Measurements from ENCODE around the gene PACSIN1. TPM values are rescaled to one million over a fixed set of nuclear protein-coding genes. Genes with fewer than 3 reads are reported as not detected.
"Not testable (repeated sequence)": the region's sequence is repeated elsewhere in the genome, so short reads cannot be mapped to it uniquely, and the experiment has no call there.

The PACSIN1 gene
- polyA plus RNA-seq, 1 donor (not counting 4 experiments of a cell fraction or from before 2014, with no cell fraction given): not detected

- no peaks in the 10 kb centered on the region for H3K79me2 ChIP-seq (ENCODE audit: control insufficient read depth, insufficient read depth, low read length)
- TF ChIP-seq CTCF (optimal IDR thresholded peaks at IDR 0.05 in 1 of 3, IDR thresholded peaks at IDR 0.05 in 1 of 3, conservative IDR thresholded peaks at IDR 0.05 in 1 of 3; ENCODE audit: extremely low read depth in 1 of 3, insufficient read depth in 2 of 3, low read length in 3 of 3) (no peak), EZH2 (IDR thresholded peaks at IDR 0.05; ENCODE audit: low read length) (no peak)
- DNase-seq (ENCODE audit: low read depth, low spot score) (no peak), FAIRE-seq (no peak)
- H3K9me1 ChIP-seq (ENCODE audit: control insufficient read depth, extremely low read depth, insufficient read depth, low read length): no peaks in the 10 kb centered on the region
- no peaks in the 10 kb centered on the region for H3K36me3 ChIP-seq (ENCODE audit: control insufficient read depth in 2 of 2, extremely low read depth in 1 of 2, insufficient read depth in 2 of 2, low read length in 2 of 2)
- no peak overlapping the region for H3K4me2 ChIP-seq (ENCODE audit: control insufficient read depth, extremely low read depth, insufficient read depth, low read depth, low read length)
- no peak overlapping the region for H3K9ac ChIP-seq (ENCODE audit: control insufficient read depth, extremely low read depth, insufficient read depth, low read length)
- H3K9me3 ChIP-seq (ENCODE audit: control insufficient read depth, low read depth, low read length): no peaks in the 10 kb centered on the region
- H3K4me3 ChIP-seq (ENCODE audit: control insufficient read depth in 2 of 3, extremely low read depth in 1 of 3, insufficient read depth in 2 of 3, low read depth in 1 of 3, low read length in 3 of 3): no peak overlapping the region
- H4K20me1 ChIP-seq (ENCODE audit: control insufficient read depth, extremely low read depth, insufficient read depth, low read length): no peaks in the 10 kb centered on the region
- H3K27me3 ChIP-seq (ENCODE audit: control insufficient read depth, extremely low read depth, insufficient read depth, low read length): no peaks in the 10 kb centered on the region
- peaks cover 24% of the 10 kb centered on the region for H3K4me1 ChIP-seq (ENCODE audit: control insufficient read depth, extremely low read depth, insufficient read depth, low read length)
- no peak overlapping the region for H2AFZ ChIP-seq (ENCODE audit: control insufficient read depth, low read length)
- dilution Hi-C loops (cut with MboI; ENCODE audit: extremely low pct_ligation_motif_present, low sequenced_read_pairs): no loop called here
- H3K27ac ChIP-seq (ENCODE audit: control insufficient read depth, insufficient read depth, low read length): no peak overlapping the region
Measured at GRCh38 chr6:34486106-34486740, 20.3 kb downstream of the PACSIN1 start.

- FAIRE-seq; H3K27me3 ChIP-seq (ENCODE audit: control insufficient read depth, extremely low read depth, insufficient read depth, low read length); DNase-seq (ENCODE audit: low read depth, low spot score); H3K4me2 ChIP-seq (ENCODE audit: control insufficient read depth, extremely low read depth, insufficient read depth, low read depth, low read length); dilution Hi-C loops (cut with MboI; ENCODE audit: extremely low pct_ligation_motif_present, low sequenced_read_pairs); H3K79me2 ChIP-seq (ENCODE audit: control insufficient read depth, insufficient read depth, low read length); H3K4me3 ChIP-seq (ENCODE audit: control insufficient read depth in 2 of 3, extremely low read depth in 1 of 3, insufficient read depth in 2 of 3, low read depth in 1 of 3, low read length in 3 of 3); H2AFZ ChIP-seq (ENCODE audit: control insufficient read depth, low read length); H4K20me1 ChIP-seq (ENCODE audit: control insufficient read depth, extremely low read depth, insufficient read depth, low read length); H3K27ac ChIP-seq (ENCODE audit: control insufficient read depth, insufficient read depth, low read length); H3K9ac ChIP-seq (ENCODE audit: control insufficient read depth, extremely low read depth, insufficient read depth, low read length); H3K9me3 ChIP-seq (ENCODE audit: control insufficient read depth, low read depth, low read length); H3K36me3 ChIP-seq (ENCODE audit: control insufficient read depth in 2 of 2, extremely low read depth in 1 of 2, insufficient read depth in 2 of 2, low read length in 2 of 2); H3K9me1 ChIP-seq (ENCODE audit: control insufficient read depth, extremely low read depth, insufficient read depth, low read length): not testable (repeated sequence)
- peaks cover 26% of the 10 kb centered on the region for H3K4me1 ChIP-seq (ENCODE audit: control insufficient read depth, extremely low read depth, insufficient read depth, low read length)
Measured at GRCh38 chr6:34486886-34487285, 21.0 kb downstream of the PACSIN1 start.

- Histone ChIP-seq H3K36me3 (ENCODE audit: control insufficient read depth in 2 of 2, extremely low read depth in 1 of 2, insufficient read depth in 2 of 2, low read length in 2 of 2) (no peaks in the 10 kb centered on the region), H3K9ac (ENCODE audit: control insufficient read depth, extremely low read depth, insufficient read depth, low read length) (no peak overlapping the region), H2AFZ (ENCODE audit: control insufficient read depth, low read length) (no peak overlapping the region), H3K4me3 (ENCODE audit: control insufficient read depth in 2 of 3, extremely low read depth in 1 of 3, insufficient read depth in 2 of 3, low read depth in 1 of 3, low read length in 3 of 3) (no peak overlapping the region), H4K20me1 (ENCODE audit: control insufficient read depth, extremely low read depth, insufficient read depth, low read length) (no peaks in the 10 kb centered on the region), H3K79me2 (ENCODE audit: control insufficient read depth, insufficient read depth, low read length) (no peaks in the 10 kb centered on the region), H3K27me3 (ENCODE audit: control insufficient read depth, extremely low read depth, insufficient read depth, low read length) (no peaks in the 10 kb centered on the region), H3K9me1 (ENCODE audit: control insufficient read depth, extremely low read depth, insufficient read depth, low read length) (no peaks in the 10 kb centered on the region), H3K9me3 (ENCODE audit: control insufficient read depth, low read depth, low read length) (no peaks in the 10 kb centered on the region), H3K4me1 (ENCODE audit: control insufficient read depth, extremely low read depth, insufficient read depth, low read length) (peaks cover 26% of the 10 kb centered on the region), H3K4me2 (ENCODE audit: control insufficient read depth, extremely low read depth, insufficient read depth, low read depth, low read length) (no peak overlapping the region), H3K27ac (ENCODE audit: control insufficient read depth, insufficient read depth, low read length) (no peak overlapping the region)
- dilution Hi-C loops (cut with MboI; ENCODE audit: extremely low pct_ligation_motif_present, low sequenced_read_pairs): no loop called here
- TF ChIP-seq CTCF (optimal IDR thresholded peaks at IDR 0.05 in 1 of 3, IDR thresholded peaks at IDR 0.05 in 1 of 3, conservative IDR thresholded peaks at IDR 0.05 in 1 of 3; ENCODE audit: extremely low read depth in 1 of 3, insufficient read depth in 2 of 3, low read length in 3 of 3): no peak
- no peak for TF ChIP-seq EZH2 (IDR thresholded peaks at IDR 0.05; ENCODE audit: low read length)
- DNase-seq (ENCODE audit: low read depth, low spot score) (no peak), FAIRE-seq (no peak)
Measured at GRCh38 chr6:34487536-34487935, 21.7 kb downstream of the PACSIN1 start.

Measured in keratinocyte (primary cell).